GM18870 (cell line): ENCODE results near the gene BICDL2.
"Not testable (repeated sequence)": the region's sequence is repeated elsewhere in the genome, so short reads cannot be mapped to it uniquely, and the experiment has no call there.

Experiments
- ATAC-seq: cut with Tn5 transposase; IDR thresholded peaks from one replicate; pipeline ENCODE4 v1.9.1; 2021; ENCODE audit warnings: moderate library complexity; ENCODE audit not compliant: unreplicated experiment

BICDL2 gene

DNA sequence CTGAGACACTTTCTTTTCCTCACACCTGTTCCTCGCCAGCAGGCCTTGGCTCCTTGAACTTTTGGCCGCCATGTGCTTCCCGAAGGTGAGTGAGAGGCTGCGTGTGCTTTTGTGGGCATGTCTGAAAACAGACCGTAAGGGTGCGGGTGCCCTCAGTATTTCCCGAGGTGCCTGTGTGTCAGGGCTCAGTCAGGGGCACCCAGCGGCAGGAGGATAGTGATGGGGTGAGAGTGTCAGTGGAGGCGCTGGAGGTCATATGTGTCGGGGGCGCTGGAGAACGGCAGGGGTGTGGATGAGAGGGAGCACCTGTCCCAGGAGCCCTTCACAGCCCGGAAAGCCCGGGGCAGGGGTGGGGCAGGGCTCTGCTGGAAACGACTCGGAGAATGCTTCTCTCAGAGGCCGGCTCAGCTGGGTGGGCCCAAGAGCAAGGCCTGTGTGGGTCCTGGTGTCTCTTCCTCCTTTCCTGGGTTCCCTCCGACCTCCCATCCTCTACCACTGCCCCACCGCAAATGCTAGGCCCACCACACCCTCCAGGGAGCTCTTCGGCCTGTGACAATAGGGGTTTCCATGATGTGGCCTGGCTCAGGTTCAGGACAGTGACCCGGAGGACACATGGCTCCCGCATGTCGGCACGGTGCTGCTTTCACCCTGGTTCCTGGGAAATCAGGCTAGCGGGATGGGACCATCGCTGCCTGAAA, 29.1 kb upstream of the BICDL2 start:
- ATAC-seq: no peak

DNA sequence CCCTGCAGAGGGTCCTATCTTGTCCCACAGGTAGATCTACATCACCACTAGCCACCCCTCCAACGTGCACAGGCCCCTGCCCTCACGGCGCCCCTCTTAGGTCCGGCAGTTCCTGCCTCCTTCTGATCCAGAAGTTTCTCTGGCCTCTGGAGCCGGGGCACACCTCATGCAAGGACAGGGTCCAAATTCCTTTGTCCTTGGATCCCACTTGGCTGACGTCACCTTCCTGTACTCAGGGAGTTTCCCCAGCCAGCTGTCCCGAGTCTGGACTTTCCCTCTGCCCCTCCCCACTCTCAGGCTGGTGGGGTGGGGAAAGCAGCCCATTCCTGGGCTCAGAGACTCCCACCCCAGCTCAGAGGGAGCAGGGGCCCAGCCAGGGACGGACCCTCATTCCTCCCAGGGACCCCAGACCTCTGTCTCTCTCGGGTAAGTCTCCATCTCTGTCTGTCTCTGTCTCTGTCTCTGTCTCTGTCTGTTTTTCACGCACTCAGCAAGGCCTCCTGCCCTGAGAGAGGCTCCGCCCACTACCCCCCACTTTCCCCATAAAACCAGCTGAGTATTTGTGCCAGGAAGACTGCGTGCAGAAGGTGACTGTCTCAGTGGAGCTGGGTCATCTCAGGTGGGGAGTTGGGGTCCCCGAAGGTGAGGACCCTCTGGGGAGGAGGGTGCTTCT, 28.5 kb upstream of the BICDL2 start, which contains the start of gene IL32:
Gene IL32 (plus strand): TSS at position 572 of the 673 bp plus-strand sequence. CDS start 172 bp downstream, outside the sequence.
- no peak for ATAC-seq

DNA sequence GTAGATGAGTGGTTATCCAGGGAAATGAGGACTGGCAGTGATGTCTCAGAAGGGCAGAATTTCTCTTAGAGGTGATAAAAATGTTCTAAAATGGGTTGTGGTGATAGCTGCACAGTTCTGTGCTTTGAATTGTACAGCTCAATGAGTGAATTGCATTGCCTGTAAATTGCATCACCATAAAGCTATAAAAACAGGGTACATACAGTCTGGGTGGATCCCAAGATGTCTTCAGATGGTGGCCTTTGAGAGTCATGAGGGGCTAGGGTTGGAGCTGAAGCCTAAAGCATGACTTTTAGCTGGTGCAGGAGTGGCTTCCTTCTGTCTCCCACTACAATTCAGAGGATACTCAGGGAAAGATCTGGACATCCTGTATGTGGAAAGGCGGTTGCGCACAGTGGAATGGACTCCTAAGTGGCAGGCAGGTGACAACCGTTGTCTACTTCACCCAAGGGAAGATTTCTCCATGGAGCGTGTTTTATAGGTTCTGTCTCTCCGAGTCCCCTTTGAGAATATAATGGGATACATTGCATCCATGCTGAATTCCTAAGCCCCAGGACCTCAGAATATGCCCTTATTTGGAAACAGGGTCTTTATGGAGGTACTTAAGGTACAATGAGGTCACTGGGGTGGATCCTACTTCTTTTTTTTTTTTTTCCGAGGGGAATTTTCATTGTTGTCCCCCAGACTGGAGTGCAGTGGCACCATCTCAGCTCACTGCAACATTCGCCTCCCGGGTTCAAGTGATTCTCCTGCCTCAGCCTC, 27.1 kb upstream of the BICDL2 start:
- ATAC-seq: no peak

DNA sequence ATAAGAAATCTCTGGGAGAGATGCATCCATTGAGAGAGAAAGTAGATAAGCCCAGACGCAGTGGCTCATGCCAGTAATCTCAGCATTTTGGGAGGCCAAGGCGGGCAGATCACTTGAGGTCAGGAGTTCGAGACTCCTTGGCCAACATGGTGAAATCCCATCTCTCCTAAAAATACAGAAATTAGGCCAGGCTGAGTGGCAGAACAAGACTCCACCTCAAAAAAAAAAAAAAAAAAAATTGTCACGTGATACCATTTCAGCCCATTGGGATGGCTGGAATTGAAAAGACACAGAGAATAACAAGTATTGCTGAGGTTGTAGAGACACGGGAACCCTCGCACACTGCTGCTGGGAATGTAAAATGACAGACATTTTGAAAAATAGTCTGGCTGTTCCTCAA, 25.8 kb upstream of the BICDL2 start:
- no peak for ATAC-seq

DNA sequence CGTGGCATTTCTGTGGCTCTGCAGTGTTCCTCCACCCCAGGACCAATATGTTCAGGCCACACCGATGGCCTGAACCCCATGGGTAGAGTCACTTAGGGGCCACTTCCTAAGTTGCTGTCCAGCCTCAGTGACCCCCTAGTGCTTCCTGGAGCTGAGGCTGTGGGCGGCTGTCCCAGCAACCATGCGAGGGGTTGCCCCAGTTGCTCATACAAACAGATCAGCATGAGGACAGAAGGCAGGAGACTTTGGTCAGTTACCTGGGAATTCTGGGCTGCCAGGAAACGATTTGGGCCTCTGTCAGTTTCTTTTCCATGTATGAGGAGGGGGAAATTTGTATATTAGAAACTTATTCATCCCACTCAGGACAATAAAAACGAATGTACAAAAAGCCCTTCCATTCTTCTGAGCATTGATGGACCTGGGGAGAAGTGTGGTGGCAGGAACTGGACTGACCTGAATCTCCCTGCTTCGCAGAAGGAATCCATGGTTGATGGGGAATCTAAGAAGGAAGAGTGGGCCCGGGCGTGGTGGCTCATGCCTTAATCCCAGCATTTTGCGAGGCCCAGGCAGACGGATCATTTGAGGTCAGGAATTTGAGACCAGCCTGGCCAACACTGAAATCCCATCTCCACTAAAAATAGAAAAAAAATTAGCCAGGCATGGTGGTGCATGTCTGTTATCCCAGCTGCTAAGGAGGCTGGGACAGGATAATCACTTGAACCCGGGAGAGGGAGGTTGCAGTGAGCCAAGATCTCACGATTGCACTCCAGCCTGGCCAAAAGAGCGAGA, 23.8 kb upstream of the BICDL2 start:
- no peak for ATAC-seq

DNA sequence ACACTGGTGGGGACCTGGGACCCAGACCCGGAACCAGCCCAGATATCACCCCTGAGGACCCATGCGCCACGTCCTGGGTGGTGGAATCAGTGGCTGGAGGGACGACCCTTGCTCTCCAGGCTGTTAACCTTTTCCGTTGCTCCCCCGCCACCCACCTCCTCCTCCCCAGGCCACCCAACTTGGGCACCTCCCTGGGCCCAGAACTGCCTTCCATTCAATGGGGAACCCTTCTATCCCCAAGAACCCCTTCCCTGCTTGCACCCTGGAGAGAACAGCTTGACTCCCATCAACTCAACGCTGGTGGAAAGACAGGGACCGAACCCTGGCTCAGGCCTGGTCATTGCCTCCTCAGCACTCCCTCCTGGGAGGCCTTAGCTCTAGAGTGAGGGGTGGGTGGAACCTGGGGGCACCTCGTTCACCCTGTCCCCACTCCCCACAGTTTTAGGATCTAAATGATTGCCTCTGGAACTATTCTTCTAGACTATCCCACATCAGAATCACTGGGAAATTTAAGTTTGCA, 23.0 kb upstream of the BICDL2 start:
- ATAC-seq: no peak

DNA sequence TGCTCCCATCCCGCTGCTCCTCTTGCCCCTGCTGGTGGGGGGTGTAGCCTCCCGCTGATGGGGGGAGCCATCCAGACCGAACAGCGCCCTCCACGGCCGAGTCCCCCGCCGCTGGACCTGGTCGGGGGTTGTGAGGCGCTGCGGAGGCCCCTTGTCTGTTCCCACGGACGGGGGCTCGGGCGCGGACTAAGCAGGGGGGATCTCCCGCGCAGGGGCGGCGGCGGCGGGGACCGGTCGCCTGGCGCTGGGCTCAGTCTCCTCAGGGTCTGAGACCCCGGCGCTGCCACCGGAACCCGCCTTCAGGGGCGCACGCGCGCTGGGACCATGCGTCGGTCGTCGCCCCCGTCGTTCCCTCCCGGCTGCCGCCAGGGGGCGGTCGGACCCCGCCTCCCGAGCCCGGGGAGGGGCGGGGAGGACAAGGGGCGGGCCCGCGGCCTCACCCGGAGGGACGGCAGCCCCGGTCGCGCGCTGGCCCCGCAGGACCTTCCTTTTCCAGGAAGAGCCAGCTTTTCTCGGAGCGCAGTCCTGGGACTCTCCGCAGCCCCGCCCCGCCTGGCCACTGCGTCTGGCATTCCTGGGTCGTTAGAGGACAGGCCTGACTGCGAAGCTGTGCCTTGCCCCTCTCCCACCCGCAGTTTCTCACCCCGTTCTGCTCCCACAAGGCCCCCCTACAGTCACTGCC, 22.4 kb upstream of the BICDL2 start:
- no peak for ATAC-seq

DNA sequence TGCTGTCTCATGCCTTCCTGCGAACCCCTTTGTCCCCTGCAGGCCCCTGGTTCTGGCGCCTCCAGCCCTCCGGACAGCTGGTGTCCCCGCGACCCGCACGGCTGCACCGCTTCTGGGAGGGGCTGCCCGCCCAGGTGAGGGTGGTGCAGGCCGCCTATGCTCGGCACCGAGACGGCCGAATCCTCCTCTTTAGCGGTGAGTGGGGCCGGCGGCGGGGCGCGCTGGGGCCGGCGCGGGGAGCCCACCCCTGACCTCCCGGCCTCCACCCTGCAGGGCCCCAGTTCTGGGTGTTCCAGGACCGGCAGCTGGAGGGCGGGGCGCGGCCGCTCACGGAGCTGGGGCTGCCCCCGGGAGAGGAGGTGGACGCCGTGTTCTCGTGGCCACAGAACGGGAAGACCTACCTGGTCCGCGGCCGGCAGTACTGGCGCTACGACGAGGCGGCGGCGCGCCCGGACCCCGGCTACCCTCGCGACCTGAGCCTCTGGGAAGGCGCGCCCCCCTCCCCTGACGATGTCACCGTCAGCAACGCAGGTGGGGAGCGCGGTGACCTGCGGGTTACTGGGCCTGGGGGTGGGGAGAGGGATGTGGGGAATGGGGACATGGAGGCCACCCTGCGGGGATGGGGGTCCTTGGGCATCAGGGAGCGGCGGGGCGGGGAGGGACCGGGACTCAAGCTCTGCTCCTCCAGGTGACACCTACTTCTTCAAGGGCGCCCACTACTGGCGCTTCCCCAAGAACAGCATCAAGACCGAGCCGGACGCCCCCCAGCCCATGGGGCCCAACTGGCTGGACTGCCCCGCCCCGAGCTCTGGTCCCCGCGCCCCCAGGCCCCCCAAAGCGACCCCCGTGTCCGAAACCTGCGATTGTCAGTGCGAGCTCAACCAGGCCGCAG, 21.6 kb upstream of the BICDL2 start:
- no peak for ATAC-seq

DNA sequence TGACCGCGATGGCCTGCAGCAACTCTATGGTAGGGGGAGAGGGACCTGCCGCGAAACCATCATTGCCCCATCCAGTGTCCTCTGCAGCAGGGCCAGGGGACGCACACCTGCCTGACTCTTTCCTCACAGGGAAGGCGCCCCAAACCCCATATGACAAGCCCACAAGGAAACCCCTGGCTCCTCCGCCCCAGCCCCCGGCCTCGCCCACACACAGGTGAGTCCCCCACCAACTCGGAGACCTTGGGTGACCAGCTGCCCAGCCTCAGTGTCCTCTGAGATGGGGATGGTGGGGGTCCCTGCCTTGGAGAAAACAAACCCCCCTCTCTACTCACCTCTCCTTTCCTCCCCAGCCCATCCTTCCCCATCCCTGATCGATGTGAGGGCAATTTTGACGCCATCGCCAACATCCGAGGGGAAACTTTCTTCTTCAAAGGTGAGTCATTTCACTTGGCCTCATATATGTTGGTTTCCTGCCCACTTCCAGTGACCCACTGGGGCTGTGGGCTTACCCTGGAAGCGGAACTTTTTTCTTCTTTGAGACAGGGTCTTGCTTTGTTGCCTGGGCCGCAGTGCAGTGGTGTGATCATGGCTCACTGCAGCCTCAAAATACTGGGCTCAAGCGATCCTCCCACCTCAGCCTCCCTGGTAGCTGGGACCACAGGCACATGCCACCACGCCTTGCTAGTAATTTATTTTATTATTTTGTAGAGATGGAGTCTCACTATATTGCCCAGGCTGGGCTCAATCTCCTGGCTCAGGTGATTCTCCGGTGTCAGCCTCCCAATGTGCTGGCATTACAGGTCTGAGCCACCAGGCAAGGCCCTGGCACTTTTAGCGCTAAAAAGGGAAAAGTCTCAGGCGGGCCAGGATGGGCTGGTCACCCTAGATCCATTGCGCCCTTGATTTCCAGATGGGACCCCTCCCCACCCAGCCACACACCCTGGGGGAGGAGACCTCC, 20.7 kb upstream of the BICDL2 start:
- ATAC-seq: no peak

DNA sequence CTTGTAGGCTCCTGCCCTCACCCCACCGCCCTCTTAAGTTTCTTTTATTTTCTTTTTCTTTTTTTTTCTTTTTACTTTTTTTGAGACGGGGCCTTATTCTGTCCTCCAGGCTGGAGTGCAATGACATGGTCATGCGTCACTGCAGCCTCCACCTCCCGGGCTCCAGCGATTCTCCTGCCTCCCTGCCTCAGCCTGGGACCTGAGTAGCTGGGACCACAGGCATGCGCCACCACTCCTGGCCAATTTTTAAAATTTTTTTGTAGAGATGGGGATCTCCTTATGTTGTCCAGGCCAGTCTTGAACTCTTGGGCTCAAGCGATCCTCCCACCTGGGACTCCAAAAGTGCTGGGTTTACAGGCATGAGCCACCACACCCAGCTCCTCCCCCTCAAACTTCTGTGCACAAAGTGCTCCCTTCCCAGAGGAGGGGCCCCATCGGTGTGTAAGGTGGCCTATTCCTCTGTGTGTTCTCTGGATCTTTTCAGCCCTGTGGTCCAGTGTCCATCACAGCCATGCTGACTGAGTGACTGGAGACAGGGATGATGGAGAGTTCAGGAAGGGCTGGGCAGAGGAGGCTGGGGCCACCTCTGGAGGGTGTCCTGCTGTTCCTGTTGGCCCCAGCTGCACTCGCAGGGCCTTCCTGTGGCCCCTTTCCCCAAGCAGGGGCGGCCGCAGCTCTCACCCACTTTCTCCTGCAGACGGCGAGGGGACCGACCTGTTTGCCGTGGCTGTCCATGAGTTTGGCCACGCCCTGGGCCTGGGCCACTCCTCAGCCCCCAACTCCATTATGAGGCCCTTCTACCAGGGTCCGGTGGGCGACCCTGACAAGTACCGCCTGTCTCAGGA, 19.8 kb upstream of the BICDL2 start:
- no peak for ATAC-seq

DNA sequence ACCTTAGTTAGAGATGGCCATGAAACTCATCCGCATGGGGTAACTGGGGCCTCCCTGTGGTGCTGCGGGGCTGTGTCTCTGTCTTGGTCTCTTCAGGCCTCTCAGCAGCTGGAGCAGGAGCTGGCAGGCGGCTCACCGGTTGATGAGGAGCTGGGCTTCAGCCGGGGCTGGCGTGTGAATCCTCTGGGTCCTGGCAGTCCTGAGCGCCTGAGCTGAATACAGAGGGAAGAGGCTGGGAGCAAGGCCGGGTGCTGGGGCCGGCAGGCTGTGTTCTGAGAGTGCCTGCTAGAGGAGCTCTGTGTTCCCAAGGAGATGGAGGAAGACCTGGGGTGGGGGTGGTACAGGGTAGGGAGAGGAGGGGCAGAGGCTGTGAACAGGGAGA, 19.0 kb upstream of the BICDL2 start:
- ATAC-seq: not testable (repeated sequence)

DNA sequence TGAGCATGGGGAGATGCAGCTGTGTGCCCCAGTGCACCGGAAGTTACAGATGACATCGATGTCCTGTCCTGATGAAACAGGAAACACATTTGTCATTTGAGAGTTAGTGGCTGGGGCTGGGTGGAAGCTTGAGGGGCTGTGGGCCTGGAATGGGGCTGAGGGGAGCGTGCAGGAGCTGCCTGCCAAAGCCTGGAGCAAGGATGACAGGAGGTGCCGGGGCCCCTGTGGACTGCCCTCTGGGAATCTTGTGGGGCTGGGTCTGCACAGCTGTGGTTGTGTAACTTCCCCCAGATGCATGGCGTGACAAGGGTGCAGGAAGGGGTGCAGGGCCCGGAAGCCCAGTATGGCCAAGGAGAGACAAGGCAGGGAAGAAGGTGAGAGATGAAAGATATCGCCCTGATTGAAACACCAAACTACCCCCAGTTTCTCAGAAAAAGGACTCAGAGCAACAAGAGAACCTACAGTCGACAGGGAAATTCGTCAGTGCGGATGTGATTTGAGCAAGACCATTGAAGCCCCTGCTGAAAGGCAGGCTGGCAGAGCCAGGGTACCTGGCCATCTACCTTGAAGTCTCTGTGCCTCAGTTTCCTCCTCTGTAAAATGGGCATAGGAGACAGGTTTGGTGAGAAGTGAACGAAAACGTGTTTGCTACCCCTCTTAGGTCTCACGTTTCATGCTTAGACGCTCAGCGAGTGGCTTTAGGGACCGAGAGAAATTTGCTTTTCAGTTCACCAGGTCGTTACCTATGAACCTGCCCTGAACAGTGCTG, 18.4 kb upstream of the BICDL2 start:
- no peak for ATAC-seq

DNA sequence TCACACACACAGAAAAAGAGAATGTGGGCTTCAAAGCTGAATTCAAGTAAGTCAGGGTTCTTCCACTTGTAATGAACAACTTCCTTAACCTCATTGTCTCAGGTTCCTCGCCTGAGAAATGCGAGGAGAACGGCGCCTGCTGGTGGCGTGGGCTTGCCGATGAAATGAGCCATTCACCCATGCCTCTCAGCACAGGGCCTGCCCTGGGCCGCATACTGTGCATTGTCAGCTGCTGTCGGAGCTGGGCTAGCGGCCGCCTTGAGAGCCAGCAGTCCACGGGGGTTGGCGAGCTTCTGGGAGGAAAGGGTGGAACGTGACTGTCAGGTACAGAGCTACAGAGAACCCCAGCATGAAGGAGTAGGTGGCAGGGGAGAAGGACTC, 16.6 kb upstream of the BICDL2 start:
- ATAC-seq: not testable (repeated sequence)

DNA sequence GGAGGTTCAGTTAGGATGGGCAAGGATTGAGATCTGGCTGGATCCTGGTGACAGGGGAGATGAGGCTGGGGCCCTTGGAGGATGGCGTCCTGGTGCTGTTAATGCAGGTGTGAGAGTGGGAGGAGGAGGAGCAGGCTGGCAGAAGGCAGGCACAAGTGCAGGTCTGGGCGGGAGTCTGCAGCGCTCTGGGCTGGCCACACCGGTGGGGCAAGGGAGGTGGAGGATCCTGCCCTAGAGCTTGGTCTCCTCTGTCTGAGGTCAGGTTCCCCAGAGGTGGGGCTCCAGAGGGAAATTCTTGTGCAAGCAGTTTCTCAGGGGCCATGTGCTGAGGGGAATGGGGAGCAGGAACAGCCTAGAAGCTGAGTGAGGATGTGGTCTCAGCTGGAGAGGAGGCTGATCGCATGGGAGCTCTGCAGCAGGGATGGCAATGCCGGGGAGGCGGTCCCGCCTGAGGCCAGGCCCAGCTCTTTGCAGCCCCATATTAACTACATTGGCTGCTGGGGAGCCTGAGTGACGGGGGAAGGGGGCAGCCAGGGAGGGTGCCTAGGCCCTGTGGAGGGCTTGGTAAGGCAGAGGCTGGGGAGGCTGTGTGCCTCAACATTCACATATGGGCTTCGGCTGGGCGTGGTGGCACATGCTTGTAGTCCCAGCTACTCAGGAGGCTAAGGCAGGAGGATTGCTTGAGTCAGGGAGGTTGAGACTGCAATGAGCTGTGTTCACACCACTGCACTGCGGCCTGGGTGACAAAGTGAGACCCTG, 16.0 kb upstream of the BICDL2 start:
- not testable (repeated sequence) for ATAC-seq

DNA sequence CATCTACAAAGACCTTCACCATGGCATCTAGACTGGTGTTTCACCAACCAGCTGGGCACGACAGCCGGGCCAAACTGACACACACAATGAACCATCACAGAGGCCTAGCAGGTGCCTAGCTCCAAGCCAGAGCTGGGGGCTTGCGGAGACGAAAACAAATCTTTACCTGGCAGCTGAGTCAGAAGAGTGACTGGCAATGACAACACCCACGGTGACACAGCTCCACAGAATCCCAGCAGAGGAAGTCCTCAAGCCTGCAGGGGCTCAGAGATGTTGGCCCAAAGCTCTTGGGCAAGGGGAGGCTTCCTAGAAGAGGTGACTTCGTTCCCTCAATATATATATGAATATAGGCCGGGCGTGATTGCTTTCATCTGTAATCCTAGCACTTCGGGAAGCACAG, 14.8 kb upstream of the BICDL2 start:
- no peak for ATAC-seq

DNA sequence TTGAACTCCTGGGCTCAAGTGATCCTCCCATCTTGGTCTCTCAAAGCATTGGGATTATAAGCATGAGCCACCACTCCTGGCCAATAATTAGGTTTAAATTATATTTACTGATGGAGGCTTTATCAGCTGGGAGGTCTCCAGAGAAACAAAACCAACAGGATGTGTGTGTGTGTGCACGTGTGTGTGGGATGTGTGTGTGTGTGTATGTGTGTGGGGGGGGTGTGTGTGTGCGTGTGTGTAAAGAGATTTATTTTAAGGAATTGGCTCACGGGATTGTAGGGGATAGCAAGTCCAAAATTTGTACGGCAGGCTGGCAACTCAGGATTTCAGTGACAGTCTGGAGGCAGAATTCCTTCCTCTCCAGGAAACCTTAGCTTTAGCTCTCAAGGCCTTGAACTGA, 14.3 kb upstream of the BICDL2 start:
- no peak for ATAC-seq
